ENCODE data around the gene EGR2. TPM values are rescaled to one million over a fixed set of nuclear protein-coding genes. Genes with fewer than 3 reads are reported as not detected.

The EGR2 gene
- total RNA-seq, 1 experiment from 2014 or later: 2.6 TPM

DNA sequence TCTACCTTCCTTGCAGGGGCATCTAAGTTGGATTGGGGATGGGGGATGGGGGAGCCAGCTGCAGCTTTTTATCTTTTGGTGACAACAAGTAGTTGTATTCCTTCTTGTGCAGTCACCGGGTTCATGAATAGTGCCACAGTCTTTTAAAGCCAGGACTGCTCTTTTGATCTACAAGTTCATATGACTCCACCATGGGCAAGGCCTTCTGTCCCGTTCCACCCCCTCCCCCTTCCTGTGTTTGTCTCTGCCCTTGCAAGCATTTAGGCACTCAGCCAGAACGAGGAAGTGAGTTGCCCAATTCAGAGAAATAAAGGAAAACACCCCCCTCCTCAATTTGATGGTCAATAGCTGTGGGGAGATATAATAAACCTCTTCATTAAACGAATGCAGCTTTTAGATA, 44.8 kb upstream of the EGR2 start:
- no peak for DNase-seq
- Histone ChIP-seq H3K27me3 (ENCODE audit: insufficient read depth, low read length) (no peaks in the 10 kb centered on the region), H4K5ac (ENCODE audit: insufficient read length, low read depth, low read length) (no peak overlapping the region), H4K91ac (ENCODE audit: insufficient read length, low read depth, low read length) (no peak overlapping the region), H2AFZ (ENCODE audit: low read length) (no peak overlapping the region), H4K20me1 (ENCODE audit: control insufficient read depth, insufficient read depth, insufficient read length) (no peaks in the 10 kb centered on the region), H2BK20ac (ENCODE audit: low read depth, low read length, poor library complexity, severe bottlenecking) (no peak overlapping the region), H3K4me2 (ENCODE audit: insufficient read depth, insufficient read length, low read length) (no peak overlapping the region), H3K79me1 (ENCODE audit: insufficient read depth, low read depth, low read length, poor library complexity, severe bottlenecking) (no peaks in the 10 kb centered on the region), H3K9me3 (ENCODE audit: control insufficient read depth, low read depth, low read length) (no peaks in the 10 kb centered on the region), H3K79me2 (ENCODE audit: insufficient read depth, low read length) (no peaks in the 10 kb centered on the region), H2BK5ac (ENCODE audit: insufficient read length, low read length) (no peak overlapping the region), H3K56ac (ENCODE audit: insufficient read length, low read depth, low read length) (no peak overlapping the region), H4K8ac (replicated peaks; ENCODE audit: insufficient read length, low read depth, low read length) (no peak overlapping the region), H3K18ac (ENCODE audit: insufficient read length, low read depth, low read length) (no peak overlapping the region), H3K23me2 (ENCODE audit: insufficient read length, low read depth, low read length, poor library complexity, severe bottlenecking) (no peaks in the 10 kb centered on the region), H3T11ph (ENCODE audit: low read length) (no peak overlapping the region), H2AK5ac (ENCODE audit: insufficient read length, low read length) (no peak overlapping the region), H3K14ac (ENCODE audit: insufficient read depth, low read length) (no peak overlapping the region), H3K23ac (ENCODE audit: insufficient read length, low read depth, low read length) (no peak overlapping the region), H3K4ac (ENCODE audit: low read depth, low read length) (no peak overlapping the region), H3K9ac (ENCODE audit: extremely low read depth, insufficient read length, low read length) (no peak overlapping the region), H3K27ac (ENCODE audit: insufficient read length, low read depth, low read length) (no peak overlapping the region), H2BK120ac (ENCODE audit: low read depth, low read length, poor library complexity, severe bottlenecking) (no peak overlapping the region), H2BK12ac (ENCODE audit: insufficient read length, low read depth, low read length) (no peak overlapping the region), H2BK15ac (ENCODE audit: low read depth, low read length) (no peak overlapping the region), H3K4me1 (ENCODE audit: insufficient read depth, low read length) (no peaks in the 10 kb centered on the region; the same call in 1 of the 2 replicates)
- H3K4me1 Mint-ChIP-seq: peaks cover 5 to 6% of the 10 kb centered on the region in 2 experiments; a peak in 2 of 4 replicates
- H3K27me3 Mint-ChIP-seq (ENCODE audit: low read depth): no peaks in the 10 kb centered on the region
- no peaks in the 10 kb centered on the region for H3K36me3 Mint-ChIP-seq (ENCODE audit: insufficient read depth in 1 of 3, low read depth in 3 of 3)
- TF ChIP-seq, protein P1, sequence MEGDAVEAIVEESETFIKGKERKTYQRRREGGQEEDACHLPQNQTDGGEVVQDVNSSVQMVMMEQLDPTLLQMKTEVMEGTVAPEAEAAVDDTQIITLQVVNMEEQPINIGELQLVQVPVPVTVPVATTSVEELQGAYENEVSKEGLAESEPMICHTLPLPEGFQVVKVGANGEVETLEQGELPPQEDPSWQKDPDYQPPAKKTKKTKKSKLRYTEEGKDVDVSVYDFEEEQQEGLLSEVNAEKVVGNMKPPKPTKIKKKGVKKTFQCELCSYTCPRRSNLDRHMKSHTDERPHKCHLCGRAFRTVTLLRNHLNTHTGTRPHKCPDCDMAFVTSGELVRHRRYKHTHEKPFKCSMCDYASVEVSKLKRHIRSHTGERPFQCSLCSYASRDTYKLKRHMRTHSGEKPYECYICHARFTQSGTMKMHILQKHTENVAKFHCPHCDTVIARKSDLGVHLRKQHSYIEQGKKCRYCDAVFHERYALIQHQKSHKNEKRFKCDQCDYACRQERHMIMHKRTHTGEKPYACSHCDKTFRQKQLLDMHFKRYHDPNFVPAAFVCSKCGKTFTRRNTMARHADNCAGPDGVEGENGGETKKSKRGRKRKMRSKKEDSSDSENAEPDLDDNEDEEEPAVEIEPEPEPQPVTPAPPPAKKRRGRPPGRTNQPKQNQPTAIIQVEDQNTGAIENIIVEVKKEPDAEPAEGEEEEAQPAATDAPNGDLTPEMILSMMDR (conservative IDR thresholded peaks at IDR 0.05): no peak
- H3K27ac Mint-ChIP-seq: no peak overlapping the region
- whole genome bisulfite sequencing (ENCODE audit: extremely low coverage, insufficient read length, low lambda C conversion rate): no CpG with 5 or more reads among the region's 4 CpGs
- H3K9me3 Mint-ChIP-seq: no peaks in the 10 kb centered on the region
- no peak overlapping the region for H3K4me3 Mint-ChIP-seq

All from H9 (cell line).